AG04449 (cell line): ENCODE results near the gene SULT4A1.

Experiments
- CTCF ChIA-PET: fragments of 350-600 bp; formaldehyde crosslinking; extraction: SDS; loops from one replicate; lab custom pipeline; 2021; ENCODE audit warnings: antibody characterized with exemption; lab: Yijun Ruan, JAX
- POLR2A ChIA-PET: fragments of 400-600, 350-600 bp; formaldehyde crosslinking; extraction: SDS; loops from one replicate; lab custom pipeline; 2020; ENCODE audit warnings: antibody characterized with exemption, inconsistent platforms; lab: Yijun Ruan, JAX
- DNase-seq: peaks from one replicate; pipeline ENCODE4 v3.0.0-alpha.2; 2010; ENCODE audit warnings: low read depth, low spot score
- H3K4me3 ChIP-seq: 2 replicates; pipeline ENCODE4 v1.5.1; 2011; ENCODE audit warnings: low read depth, mild to moderate bottlenecking, control low read depth, low read length
- CTCF ChIP-seq: IDR thresholded peaks from one replicate; pipeline ENCODE4 v1.5.1; 2011; ENCODE audit warnings: mild to moderate bottlenecking, moderate library complexity, low read length, control low read depth, inconsistent platforms; ENCODE audit not compliant: insufficient read depth; ENCODE audit errors: missing control alignments

SULT4A1 gene

DNA sequence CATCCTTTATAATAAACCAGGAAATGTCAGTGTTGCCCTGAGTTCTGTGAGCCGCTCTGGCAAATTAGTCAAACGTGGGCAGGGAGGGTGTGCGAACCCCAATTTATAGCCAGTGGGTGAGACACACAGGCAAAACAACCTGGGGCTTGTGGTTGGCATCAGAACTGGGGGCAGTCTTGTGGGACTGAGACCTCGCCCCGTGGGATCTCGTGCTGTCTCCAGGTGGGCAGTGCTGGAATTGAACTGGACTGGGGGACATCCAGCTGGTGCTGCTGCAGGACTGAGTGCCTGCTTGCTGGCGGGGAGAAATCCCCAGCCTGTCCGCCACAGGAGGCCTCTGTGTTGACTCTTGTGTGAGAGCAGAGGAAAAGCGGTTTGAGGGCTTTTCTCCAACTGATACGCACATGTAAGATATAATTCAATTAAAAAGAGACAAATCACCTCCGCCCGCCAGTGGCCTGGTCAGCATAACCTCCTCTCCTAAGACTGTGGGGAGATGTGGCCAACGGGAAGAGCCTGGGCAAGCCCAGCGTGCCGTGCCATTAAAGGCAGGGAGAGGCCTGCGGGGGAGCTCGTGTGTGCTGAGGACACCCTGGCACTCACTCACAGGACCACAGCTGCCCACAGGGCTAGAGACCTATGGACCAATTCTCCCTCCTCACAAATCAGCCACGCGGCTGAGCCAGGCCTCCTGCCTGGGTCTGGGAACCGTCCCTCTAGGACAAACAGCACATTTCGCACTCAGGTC, 18.4 kb downstream of the SULT4A1 start:
- no peak overlapping the region for H3K4me3 ChIP-seq
- DNase-seq, result no peak
- TF ChIP-seq CTCF, result no peak
- ChIA-PET CTCF (no interaction called here), POLR2A (interaction anchor here (0.7 kb wide), 1 partner anchor 14 kb away, joined by 5 read pairs; no protein-coding TSS in a partner anchor)

DNA sequence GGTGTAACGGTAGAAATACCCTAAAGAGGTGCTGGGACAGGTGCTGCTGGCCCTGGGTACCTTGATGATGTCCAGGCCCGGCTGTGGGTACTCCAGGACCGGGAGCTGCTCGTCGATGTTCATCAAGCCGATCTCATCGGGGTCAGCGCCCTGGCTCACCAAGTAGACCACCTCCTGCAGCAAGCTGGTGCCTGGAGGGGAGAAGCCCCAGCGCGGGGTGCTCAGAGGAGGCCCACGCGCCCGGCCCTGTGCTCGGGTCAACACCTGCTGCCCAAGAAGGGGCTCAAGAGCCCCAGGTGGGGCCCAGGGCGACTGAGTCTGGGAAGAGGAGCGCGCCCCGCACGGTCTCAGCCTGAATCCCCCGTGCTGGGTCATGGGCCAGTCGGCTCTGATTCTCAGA, 20.6 kb downstream of the SULT4A1 start:
- no peak overlapping the region for H3K4me3 ChIP-seq
- TF ChIP-seq CTCF, result no peak
- DNase-seq, result no peak
- CTCF ChIA-PET, result no interaction called here
- POLR2A ChIA-PET, result no interaction called here

GRCh38 chr22:43840851-43841250, 21.5 kb downstream of the SULT4A1 start:
- TF ChIP-seq CTCF, result no peak
- DNase-seq, result no peak
- CTCF ChIA-PET, result no interaction called here
- H3K4me3 ChIP-seq, result no peak overlapping the region
- POLR2A ChIA-PET, result no interaction called here

DNA sequence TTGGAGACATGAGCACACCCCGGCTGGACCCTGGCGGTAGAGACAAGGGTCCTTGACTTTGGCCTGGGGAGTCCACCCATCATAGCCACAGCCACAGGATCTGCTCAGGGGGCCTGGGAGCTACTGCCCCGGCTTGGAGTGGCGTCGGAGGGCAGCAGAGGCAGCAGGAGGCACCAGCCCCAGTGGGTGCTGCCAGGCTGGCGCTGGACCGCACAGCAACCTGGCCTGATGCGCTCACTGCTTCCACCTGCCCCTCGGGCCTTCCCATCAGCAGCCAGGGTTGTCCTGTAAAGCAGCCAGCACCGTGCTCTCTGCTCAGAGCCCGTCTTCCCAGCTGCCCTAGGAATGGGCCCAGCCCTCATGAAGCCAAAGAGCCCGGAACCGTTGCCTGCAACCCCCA, 21.9 kb downstream of the SULT4A1 start:
- no peak overlapping the region for H3K4me3 ChIP-seq
- no peak for DNase-seq
- TF ChIP-seq CTCF, result no peak
- ChIA-PET POLR2A (no interaction called here), CTCF (no interaction called here)

DNA sequence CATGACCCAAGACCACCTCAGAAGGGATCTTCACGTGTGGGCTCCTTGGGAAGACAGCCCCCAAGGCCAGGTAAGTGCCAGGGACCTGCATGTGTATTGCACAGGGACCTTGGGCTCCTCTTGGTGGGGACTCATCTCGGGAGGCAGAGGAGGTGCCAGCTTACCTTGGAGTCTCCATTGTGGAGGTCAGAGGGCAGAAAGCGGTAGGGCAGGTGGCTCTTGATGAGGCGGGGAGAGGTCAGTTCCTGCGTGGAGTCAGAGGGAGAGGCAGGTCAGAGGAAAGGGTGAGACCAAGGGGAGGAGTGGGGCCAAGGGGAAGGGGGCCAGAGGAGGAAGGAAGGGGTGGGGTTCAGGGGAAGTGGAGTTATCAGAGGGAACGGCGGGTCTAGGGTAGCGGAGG, 22.5 kb downstream of the SULT4A1 start:
- TF ChIP-seq CTCF, result no peak
- DNase-seq, result no peak
- ChIA-PET CTCF (no interaction called here), POLR2A (no interaction called here)
- no peak overlapping the region for H3K4me3 ChIP-seq

- POLR2A ChIA-PET, result no interaction called here
- TF ChIP-seq CTCF, result no peak
- CTCF ChIA-PET, result interaction anchor here (1.1 to 1.9 kb wide), 2 partner anchors 8 to 9 kb away, joined by 3 to 4 read pairs; no protein-coding TSS in a partner anchor
- DNase-seq, result no peak
- no peak overlapping the region for H3K4me3 ChIP-seq
These were observed 23.6 kb downstream of the SULT4A1 start for GRCh38 chr22:43838571-43839307.
